Peyer's patch (tissue), 4 donors: ENCODE measurements around the gene DPF3. TPM values are rescaled to one million over a fixed set of nuclear protein-coding genes. Genes with fewer than 3 reads are reported as not detected.

ENCODE experiments used
- DNase-seq, 3 donors: peaks; one replicate each; pipeline ENCODE4 v3.0.0-alpha.2; 2017 to 2019
- H3K27ac ChIP-seq, 4 donors: fragments of 200-600 bp; sonication (generic); one replicate each; pipeline ENCODE4 v1.5.1; 2016 to 2019
- H3K27me3 ChIP-seq, 2 donors: fragments of 200-600 bp; sonication (generic); one replicate each; pipeline ENCODE4 v1.5.1; 2019
- H3K36me3 ChIP-seq, 3 donors: fragments of 200-600 bp; sonication (generic); one replicate each; pipeline ENCODE4 v1.5.1; 2016 to 2019
- H3K4me1 ChIP-seq, 4 donors: fragments of 200-600 bp; sonication (generic); one replicate each; pipeline ENCODE4 v1.5.1; 2016 to 2019
- H3K4me3 ChIP-seq, 4 donors: fragments of 200-600 bp; sonication (generic); 1 replicate in 3 of 4; 2 replicates in 1 of 4; pipeline ENCODE4 v1.5.1; 2016 to 2019; ENCODE audit warnings: mild to moderate bottlenecking in 1 of 4
- H3K9me3 ChIP-seq, 4 donors: fragments of 200-600 bp; sonication (generic); one replicate each; pipeline ENCODE4 v1.5.1; 2016 to 2019; ENCODE audit warnings: mild to moderate bottlenecking in 1 of 4
- CTCF ChIP-seq, 6 experiments: fragments of 450-650 bp in 4 of 6; fragments of 200-600 bp in 2 of 6; sonication (generic) in 1 of 6; IDR thresholded peaks; one replicate each; pipeline ENCODE4 v1.5.1; 2017 to 2019; ENCODE audit warnings: antibody characterized with exemption in 6 of 6, mild to moderate bottlenecking in 3 of 6, moderate library complexity in 1 of 6
- POLR2A ChIP-seq, 2 donors: fragments of 450-650 bp; IDR thresholded peaks; one replicate each; pipeline ENCODE4 v1.5.1; 2017; ENCODE audit warnings: antibody characterized with exemption in 2 of 2, mild to moderate bottlenecking in 2 of 2, moderate library complexity in 2 of 2
- total RNA-seq, 4 donors: library from RNA; depleted of rRNA; stranded (reverse); fragments of >200 nt; gene quantifications; one replicate each; pipeline ENCODE4 v1.1.0, GENCODE V29; 2016

Gene DPF3
- total RNA-seq, 4 donors from 2014 or later = 10.7 to 25.6 (median 17.9) TPM

- DNase-seq = no peak
- TF ChIP-seq CTCF (IDR thresholded peaks at IDR 0.05) (no peak), POLR2A (IDR thresholded peaks at IDR 0.05) (no peak)
- H3K4me1 ChIP-seq = no peaks in the 10 kb centered on the region
- no peak overlapping the region for H3K4me3 ChIP-seq
- no peak overlapping the region for H3K27ac ChIP-seq
- H3K36me3 ChIP-seq = no peaks in the 10 kb centered on the region
- no peaks in the 10 kb centered on the region for H3K27me3 ChIP-seq
- H3K9me3 ChIP-seq = no peaks in the 10 kb centered on the region
Measured at GRCh38 chr14:72662214-72662613, 231.7 kb downstream of the DPF3 start.

DNA sequence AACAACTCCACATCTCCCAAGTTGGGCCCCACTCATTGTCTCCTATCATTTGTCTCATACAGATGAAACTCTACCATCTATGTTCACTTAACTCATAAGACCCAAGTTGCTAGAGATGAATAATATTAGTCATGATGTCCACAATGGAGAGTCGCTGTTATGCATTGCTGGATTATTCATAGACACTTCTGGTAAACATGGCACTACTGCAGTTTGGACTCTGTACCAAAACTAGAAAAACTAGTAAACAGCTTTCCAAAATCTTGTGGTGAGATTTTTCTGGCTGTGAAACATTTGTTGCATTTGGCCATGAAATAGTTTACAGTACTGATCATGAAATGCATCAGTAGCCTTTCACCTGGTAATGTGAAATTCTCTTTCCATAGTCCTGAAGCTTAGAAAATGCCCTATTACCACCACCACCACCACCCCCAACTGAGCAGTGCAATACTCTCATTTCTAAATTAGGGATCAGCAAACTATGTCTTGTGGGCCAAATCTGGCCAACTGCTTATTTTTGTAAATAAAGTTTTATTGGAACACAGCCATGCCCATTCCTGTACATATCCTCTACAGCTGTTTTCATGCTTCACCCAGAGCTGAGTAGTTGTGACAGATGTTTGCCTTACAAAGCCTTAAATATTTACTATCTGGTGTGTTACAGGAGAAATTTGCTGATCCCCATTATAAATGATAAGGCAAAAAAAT, 236.5 kb downstream of the DPF3 start:
- TF ChIP-seq POLR2A (IDR thresholded peaks at IDR 0.05) (no peak), CTCF (IDR thresholded peaks at IDR 0.05) (no peak)
- H3K9me3 ChIP-seq = no peaks in the 10 kb centered on the region
- H3K4me1 ChIP-seq = no peaks in the 10 kb centered on the region
- H3K36me3 ChIP-seq = no peaks in the 10 kb centered on the region
- no peaks in the 10 kb centered on the region for H3K27me3 ChIP-seq
- H3K4me3 ChIP-seq = no peak overlapping the region
- no peak for DNase-seq
- no peak overlapping the region for H3K27ac ChIP-seq

- H3K9me3 ChIP-seq = no peaks in the 10 kb centered on the region
- H3K27ac ChIP-seq = no peak overlapping the region
- TF ChIP-seq CTCF (IDR thresholded peaks at IDR 0.05) (no peak), POLR2A (IDR thresholded peaks at IDR 0.05) (no peak)
- no peaks in the 10 kb centered on the region for H3K4me1 ChIP-seq
- no peak overlapping the region for H3K4me3 ChIP-seq
- H3K27me3 ChIP-seq = no peaks in the 10 kb centered on the region
- no peak for DNase-seq
- H3K36me3 ChIP-seq = no peaks in the 10 kb centered on the region
Measured at GRCh38 chr14:72653026-72653425, 240.9 kb downstream of the DPF3 start.

GRCh38 chr14:72652179-72652578, 241.7 kb downstream of the DPF3 start:
- TF ChIP-seq POLR2A (IDR thresholded peaks at IDR 0.05) = no peak
- TF ChIP-seq CTCF (IDR thresholded peaks at IDR 0.05) = no peak
- Histone ChIP-seq H3K36me3 (no peaks in the 10 kb centered on the region), H3K27ac (no peak overlapping the region), H3K9me3 (no peaks in the 10 kb centered on the region), H3K27me3 (no peaks in the 10 kb centered on the region), H3K4me3 (no peak overlapping the region), H3K4me1 (no peaks in the 10 kb centered on the region)
- no peak for DNase-seq

DNA sequence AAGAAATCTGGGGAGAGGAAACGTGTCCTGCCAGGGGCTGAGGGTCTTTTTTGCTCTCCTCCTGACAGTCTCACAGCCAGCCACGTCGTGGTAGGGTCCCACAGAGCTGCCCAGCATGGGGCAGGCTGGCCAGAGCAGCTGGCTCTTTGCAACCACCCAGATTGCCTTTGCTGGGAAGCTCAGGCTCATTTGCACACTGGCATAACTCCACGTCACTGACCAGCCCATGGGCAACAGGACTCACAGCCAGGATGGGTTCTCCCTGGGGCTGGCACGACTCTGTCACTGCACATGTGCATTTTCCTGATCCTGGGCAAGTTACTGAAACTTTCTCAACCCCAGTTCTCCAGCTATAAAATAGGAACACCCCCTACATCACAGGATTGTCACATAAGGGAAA, 242.2 kb downstream of the DPF3 start:
- no peak overlapping the region for H3K4me3 ChIP-seq
- H3K27me3 ChIP-seq = no peaks in the 10 kb centered on the region
- no peak for DNase-seq
- TF ChIP-seq CTCF (IDR thresholded peaks at IDR 0.05) = no peak
- TF ChIP-seq POLR2A (IDR thresholded peaks at IDR 0.05) = no peak
- H3K36me3 ChIP-seq = no peaks in the 10 kb centered on the region
- no peaks in the 10 kb centered on the region for H3K4me1 ChIP-seq
- no peaks in the 10 kb centered on the region for H3K9me3 ChIP-seq
- H3K27ac ChIP-seq = no peak overlapping the region

DNA sequence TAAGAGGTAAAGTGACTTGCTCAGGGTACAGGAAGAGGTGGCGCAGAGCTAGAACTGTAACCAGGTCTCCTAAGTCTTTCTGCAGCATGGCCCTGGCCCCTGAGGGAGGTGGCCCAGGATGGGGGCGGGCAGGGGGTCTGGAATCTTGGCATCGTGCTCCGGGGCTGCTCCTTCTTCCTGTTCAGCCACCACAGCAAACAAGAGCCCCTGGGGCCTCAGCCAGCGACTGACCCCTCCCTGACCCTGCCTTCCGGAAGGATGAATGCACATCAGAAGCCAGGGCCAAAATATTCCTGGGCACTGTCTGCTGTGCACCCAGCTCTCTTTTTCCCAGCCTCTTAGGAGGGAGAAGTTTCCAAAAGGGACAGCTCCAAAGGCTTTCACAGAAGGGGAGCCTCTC, 242.8 kb downstream of the DPF3 start:
- Histone ChIP-seq H3K9me3 (no peaks in the 10 kb centered on the region), H3K27ac (no peak overlapping the region), H3K4me1 (no peaks in the 10 kb centered on the region), H3K27me3 (no peaks in the 10 kb centered on the region), H3K4me3 (no peak overlapping the region), H3K36me3 (no peaks in the 10 kb centered on the region)
- no peak for DNase-seq
- TF ChIP-seq POLR2A (IDR thresholded peaks at IDR 0.05) (no peak), CTCF (IDR thresholded peaks at IDR 0.05) (no peak)
